Measurements from ENCODE around the gene CMIP.

GRCh38 chr16:81405702-81406113 lies 38.9 kb upstream of the CMIP start:
- TF ChIP-seq POLR2A (IDR thresholded peaks at IDR 0.05; ENCODE audit: low read depth) (no peak), CTCF (IDR thresholded peaks at IDR 0.05) (no peak)

Measured in esophagus muscularis mucosa (tissue), 3 donors.